ENCODE results near the gene MORN4. TPM values are rescaled to one million over a fixed set of nuclear protein-coding genes. Genes with fewer than 3 reads are reported as not detected.

Gene MORN4
- total and polyA plus RNA-seq, 2 of the 13 experiments (the other 11 are each of a cell fraction or from before 2014, with no cell fraction given), result 3.4 to 9.1 TPM

DNA sequence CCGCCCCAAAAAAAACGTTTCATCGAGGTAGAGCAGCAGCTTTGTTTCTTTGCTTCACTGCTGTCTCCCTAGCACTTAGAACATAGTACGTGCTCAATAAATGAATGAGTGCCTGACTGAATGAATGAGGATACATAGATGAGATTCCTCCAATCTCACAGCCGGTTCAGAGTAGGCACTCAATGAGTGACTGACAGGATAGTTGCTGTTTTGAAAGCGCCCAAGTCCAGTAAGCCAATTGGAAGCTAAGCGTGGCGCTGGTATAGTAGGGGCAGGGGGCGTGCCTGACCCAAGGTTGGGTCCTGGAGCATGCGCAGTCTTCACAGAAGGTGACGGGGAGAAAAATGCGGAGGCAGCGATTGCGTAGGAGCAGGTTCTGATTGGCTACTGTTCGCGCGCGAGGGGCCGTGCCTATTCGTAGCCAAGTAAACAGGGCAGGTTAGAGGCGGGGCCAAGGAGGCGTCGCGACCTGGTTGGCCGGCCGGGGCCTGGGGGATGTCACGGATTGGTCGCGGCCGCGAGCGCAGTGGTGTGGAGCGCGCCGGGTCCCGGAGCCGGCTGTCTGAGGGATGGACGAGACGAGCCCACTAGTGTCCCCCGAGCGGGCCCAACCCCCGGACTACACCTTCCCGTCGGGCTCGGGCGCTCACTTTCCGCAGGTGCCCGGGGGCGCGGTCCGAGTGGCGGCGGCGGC is 7.0 kb upstream of the MORN4 start, which contains the start of gene PI4K2A (continued):
- TF ChIP-seq, protein P1, sequence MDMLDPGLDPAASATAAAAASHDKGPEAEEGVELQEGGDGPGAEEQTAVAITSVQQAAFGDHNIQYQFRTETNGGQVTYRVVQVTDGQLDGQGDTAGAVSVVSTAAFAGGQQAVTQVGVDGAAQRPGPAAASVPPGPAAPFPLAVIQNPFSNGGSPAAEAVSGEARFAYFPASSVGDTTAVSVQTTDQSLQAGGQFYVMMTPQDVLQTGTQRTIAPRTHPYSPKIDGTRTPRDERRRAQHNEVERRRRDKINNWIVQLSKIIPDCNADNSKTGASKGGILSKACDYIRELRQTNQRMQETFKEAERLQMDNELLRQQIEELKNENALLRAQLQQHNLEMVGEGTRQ (IDR thresholded peaks at IDR 0.05; ENCODE audit: low read depth, low read length), result no peak
- TF ChIP-seq, protein P1 (CRISPR knock-in tag; IDR thresholded peaks at IDR 0.05; ENCODE audit: borderline replicate concordance), result no peak
- TF ChIP-seq, protein P2, sequence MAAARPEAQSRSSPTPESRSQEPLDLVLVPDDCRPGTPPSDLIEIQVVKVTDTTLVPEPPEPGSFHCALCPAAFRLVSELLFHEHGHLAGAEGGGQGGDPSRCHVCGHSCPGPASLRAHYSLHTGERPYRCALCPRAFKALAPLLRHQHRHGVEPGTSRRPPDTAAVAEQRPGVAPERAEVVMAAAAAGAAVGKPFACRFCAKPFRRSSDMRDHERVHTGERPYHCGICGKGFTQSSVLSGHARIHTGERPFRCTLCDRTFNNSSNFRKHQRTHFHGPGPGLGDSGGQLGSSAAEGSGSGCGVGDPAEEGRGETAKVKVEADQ (CRISPR knock-in tag; IDR thresholded peaks at IDR 0.05; ENCODE audit: borderline replicate concordance), result no peak
- TF ChIP-seq, protein P3, sequence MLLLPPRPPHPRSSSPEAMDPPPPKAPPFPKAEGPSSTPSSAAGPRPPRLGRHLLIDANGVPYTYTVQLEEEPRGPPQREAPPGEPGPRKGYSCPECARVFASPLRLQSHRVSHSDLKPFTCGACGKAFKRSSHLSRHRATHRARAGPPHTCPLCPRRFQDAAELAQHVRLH (CRISPR knock-in tag; IDR thresholded peaks at IDR 0.05; ENCODE audit: borderline replicate concordance, low read depth), result peak; percentile 40; the same call in 1 of the 2 replicates
- TF ChIP-seq ZNF569 (CRISPR knock-in tag; IDR thresholded peaks at IDR 0.05; ENCODE audit: borderline replicate concordance) (no peak), NONO (IDR thresholded peaks at IDR 0.05) (no peak), NONO (CRISPR knock-in tag; conservative IDR thresholded peaks at IDR 0.05) (peak; percentile 69; the same call in 1 of the 2 replicates), ZNF432 (CRISPR knock-in tag; IDR thresholded peaks at IDR 0.05; ENCODE audit: borderline replicate concordance) (no peak), KMT2A (CRISPR knock-in tag; IDR thresholded peaks at IDR 0.05) (no peak; the same call in 1 of the 2 replicates), ZBTB7B (CRISPR knock-in tag; IDR thresholded peaks at IDR 0.05) (no peak), ZNF737 (CRISPR knock-in tag; IDR thresholded peaks at IDR 0.05; ENCODE audit: borderline replicate concordance) (no peak), ZNF780A (CRISPR knock-in tag; IDR thresholded peaks at IDR 0.05) (no peak), SRY (CRISPR knock-in tag; IDR thresholded peaks at IDR 0.05) (peak; percentile 15; the same call in 1 of the 2 replicates), ZC3H4 (CRISPR knock-in tag; IDR thresholded peaks at IDR 0.05; ENCODE audit: borderline replicate concordance) (no peak), TSC22D2 (CRISPR knock-in tag; IDR thresholded peaks at IDR 0.05; ENCODE audit: borderline replicate concordance) (no peak), TGIF2 (CRISPR knock-in tag; IDR thresholded peaks at IDR 0.05) (peak; percentile 75), SALL1 (CRISPR knock-in tag; IDR thresholded peaks at IDR 0.05) (peak; percentile 70), ZNF451 (CRISPR knock-in tag; IDR thresholded peaks at IDR 0.05) (peak; percentile 56; the same call in 1 of the 2 replicates), MEIS2 (CRISPR knock-in tag; IDR thresholded peaks at IDR 0.05) (peak; percentile 19; the same call in 1 of the 2 replicates), ZNF747 (CRISPR knock-in tag; IDR thresholded peaks at IDR 0.05; ENCODE audit: borderline replicate concordance) (no peak), RFXAP (CRISPR knock-in tag; IDR thresholded peaks at IDR 0.05; ENCODE audit: borderline replicate concordance) (peak; percentile 99), KDM3A (CRISPR knock-in tag; IDR thresholded peaks at IDR 0.05; ENCODE audit: low read depth) (0 out of 2 replicates have a peak, but pooled peaks have one; percentile 35)
- TF ChIP-seq, protein P4, sequence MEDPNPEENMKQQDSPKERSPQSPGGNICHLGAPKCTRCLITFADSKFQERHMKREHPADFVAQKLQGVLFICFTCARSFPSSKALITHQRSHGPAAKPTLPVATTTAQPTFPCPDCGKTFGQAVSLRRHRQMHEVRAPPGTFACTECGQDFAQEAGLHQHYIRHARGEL (CRISPR knock-in tag; IDR thresholded peaks at IDR 0.05), result no peak
- TF ChIP-seq, protein P5, sequence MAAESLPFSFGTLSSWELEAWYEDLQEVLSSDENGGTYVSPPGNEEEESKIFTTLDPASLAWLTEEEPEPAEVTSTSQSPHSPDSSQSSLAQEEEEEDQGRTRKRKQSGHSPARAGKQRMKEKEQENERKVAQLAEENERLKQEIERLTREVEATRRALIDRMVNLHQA (CRISPR knock-in tag; IDR thresholded peaks at IDR 0.05), result no peak
- TF ChIP-seq, protein P6, sequence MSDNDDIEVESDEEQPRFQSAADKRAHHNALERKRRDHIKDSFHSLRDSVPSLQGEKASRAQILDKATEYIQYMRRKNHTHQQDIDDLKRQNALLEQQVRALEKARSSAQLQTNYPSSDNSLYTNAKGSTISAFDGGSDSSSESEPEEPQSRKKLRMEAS (IDR thresholded peaks at IDR 0.05), result peak; percentile 69
- TF ChIP-seq, protein P7, sequence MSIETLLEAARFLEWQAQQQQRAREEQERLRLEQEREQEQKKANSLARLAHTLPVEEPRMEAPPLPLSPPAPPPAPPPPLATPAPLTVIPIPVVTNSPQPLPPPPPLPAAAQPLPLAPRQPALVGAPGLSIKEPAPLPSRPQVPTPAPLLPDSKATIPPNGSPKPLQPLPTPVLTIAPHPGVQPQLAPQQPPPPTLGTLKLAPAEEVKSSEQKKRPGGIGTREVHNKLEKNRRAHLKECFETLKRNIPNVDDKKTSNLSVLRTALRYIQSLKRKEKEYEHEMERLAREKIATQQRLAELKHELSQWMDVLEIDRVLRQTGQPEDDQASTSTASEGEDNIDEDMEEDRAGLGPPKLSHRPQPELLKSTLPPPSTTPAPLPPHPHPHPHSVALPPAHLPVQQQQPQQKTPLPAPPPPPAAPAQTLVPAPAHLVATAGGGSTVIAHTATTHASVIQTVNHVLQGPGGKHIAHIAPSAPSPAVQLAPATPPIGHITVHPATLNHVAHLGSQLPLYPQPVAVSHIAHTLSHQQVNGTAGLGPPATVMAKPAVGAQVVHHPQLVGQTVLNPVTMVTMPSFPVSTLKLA (IDR thresholded peaks at IDR 0.05), result peak; percentile 86

Measured in HepG2 (cell line).